ENCODE results near the gene DACH1.

Gene DACH1

DNA sequence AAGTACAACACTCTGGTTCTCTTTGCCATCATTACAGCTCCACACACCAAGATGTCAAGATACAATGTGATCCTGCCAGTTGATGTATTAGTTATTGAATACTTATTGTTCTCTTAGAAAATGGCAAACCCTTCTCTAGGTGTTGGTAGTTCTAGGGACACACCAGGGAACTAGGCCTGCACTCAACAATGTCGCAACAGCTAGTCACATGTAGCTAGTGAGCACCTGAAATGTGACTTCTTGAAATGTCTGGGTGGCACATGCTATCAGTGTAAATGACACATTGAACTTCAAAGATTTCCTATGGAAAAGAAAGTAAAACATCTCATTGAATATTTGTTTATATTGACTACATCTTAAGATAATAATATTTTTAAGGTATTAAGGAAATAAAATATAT, 49.7 kb downstream of the DACH1 start:
- DNase-seq (ENCODE audit: low read depth): no peak
- TF ChIP-seq, protein P1, sequence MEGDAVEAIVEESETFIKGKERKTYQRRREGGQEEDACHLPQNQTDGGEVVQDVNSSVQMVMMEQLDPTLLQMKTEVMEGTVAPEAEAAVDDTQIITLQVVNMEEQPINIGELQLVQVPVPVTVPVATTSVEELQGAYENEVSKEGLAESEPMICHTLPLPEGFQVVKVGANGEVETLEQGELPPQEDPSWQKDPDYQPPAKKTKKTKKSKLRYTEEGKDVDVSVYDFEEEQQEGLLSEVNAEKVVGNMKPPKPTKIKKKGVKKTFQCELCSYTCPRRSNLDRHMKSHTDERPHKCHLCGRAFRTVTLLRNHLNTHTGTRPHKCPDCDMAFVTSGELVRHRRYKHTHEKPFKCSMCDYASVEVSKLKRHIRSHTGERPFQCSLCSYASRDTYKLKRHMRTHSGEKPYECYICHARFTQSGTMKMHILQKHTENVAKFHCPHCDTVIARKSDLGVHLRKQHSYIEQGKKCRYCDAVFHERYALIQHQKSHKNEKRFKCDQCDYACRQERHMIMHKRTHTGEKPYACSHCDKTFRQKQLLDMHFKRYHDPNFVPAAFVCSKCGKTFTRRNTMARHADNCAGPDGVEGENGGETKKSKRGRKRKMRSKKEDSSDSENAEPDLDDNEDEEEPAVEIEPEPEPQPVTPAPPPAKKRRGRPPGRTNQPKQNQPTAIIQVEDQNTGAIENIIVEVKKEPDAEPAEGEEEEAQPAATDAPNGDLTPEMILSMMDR (IDR thresholded peaks at IDR 0.05; ENCODE audit: insufficient read depth, low read depth, low read length, missing control alignments): no peak
- no peak overlapping the region for H3K4me3 ChIP-seq (ENCODE audit: low read depth, low read length)

DNA sequence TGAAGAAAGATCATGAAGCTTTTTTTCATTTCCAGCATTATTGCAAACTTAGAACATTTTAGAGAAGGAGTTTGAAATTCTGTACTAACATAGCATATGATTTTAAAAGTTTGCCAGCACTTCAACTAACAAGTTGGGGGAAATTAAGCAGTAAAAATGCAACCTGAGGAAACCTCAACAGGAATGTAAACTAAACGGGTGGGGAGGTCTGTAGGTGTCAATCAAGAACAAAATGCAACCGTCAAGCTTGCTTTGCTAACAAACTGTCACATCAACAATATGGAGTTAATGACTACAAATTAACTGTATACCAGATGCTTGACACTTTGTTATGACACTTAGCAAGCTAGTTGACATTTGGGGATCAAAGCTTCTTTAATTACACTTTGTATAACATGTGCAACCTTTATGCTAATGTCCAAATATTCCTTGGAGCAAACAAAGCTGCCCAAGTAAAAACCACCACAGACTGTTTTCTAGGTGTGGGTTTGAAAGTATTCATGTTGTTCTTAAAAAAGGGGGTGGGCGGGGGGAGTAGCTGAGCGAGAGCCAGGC, 52.1 kb downstream of the DACH1 start:
- no peak for DNase-seq (ENCODE audit: low read depth)
- H3K4me3 ChIP-seq (ENCODE audit: low read depth, low read length): no peak overlapping the region
- TF ChIP-seq, protein P1 (IDR thresholded peaks at IDR 0.05; ENCODE audit: insufficient read depth, low read depth, low read length, missing control alignments): no peak

DNA sequence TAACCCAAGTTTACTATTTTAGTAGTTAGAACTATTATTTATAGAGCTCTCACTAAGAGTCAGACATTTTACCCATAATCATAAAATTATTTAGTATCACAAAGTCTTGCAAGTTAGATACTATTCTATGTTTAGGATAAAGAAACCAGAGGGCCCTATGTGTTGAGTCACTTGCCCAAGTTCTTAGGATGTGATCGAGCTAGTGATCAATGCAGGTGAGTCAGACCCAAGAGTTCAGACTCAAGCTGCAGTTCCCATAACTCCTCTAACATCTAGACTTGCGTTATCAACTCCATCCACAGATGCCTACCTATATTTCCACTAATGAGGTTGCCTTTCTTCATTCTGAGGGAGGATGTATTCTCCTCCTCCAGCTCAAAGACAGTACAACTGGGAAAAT, 53.8 kb downstream of the DACH1 start:
- TF ChIP-seq, protein P1 (IDR thresholded peaks at IDR 0.05; ENCODE audit: insufficient read depth, low read depth, low read length, missing control alignments): no peak
- DNase-seq (ENCODE audit: low read depth): no peak
- H3K4me3 ChIP-seq (ENCODE audit: low read depth, low read length): no peak overlapping the region

DNA sequence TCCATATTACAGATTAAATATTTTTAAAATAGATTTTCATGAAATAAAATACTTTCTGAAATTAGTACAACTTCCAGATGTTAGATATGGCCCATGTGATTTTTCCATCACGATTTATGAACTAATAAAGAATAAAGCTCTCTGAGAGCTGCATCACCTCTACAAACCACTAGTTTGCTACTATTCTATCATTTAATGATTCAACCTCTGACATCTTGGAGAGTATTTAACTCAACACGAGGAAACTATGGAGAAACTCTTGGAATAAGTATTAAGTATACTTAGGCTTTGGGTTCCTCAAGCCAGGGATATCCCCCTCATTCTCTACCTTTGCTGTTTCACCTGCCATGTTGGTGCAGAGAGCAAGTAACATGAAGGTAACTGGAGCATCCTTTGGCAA, 55.7 kb downstream of the DACH1 start:
- H3K4me3 ChIP-seq (ENCODE audit: low read depth, low read length): no peak overlapping the region
- TF ChIP-seq, protein P1 (IDR thresholded peaks at IDR 0.05; ENCODE audit: insufficient read depth, low read depth, low read length, missing control alignments): no peak
- no peak for DNase-seq (ENCODE audit: low read depth)

DNA sequence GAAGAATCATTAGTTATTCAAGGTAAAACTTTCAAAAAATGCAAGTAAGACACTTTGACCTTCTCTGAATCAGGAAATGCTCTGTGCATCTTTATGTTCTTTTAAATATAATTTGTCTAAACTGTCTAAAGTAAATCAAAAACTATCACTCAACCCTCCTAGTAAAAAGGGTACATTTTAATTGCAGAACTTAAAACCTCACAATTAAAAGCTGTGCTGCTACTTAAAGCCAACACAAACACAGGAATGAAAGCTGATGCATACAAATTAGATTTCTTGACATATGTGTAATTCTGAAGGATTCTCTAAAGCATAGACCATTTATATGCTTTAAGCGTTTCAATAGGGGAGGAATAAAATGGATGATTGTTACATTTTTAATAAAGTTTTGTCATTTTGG, 58.3 kb downstream of the DACH1 start:
- no peak for DNase-seq (ENCODE audit: low read depth)
- no peak overlapping the region for H3K4me3 ChIP-seq (ENCODE audit: low read depth, low read length)
- TF ChIP-seq, protein P1 (IDR thresholded peaks at IDR 0.05; ENCODE audit: insufficient read depth, low read depth, low read length, missing control alignments): no peak

DNA sequence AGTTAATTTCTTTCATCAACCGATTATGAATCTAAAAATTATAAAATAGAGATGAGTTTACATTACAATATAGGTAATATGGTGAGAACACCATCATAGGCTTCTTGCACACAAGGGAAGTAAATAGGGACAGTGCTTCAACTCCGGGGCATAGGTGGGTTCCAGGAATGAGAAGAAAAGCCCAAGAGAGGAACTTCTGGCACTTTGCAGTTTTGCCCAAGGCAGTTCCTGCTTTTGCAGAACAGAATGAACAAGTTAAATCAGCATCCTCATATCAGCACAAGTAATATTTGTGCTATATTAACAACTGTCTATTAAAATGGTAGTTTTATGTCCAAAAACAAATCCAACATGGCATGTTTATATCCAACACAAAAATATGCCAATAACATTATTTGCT, 60.1 kb downstream of the DACH1 start:
- no peak for DNase-seq (ENCODE audit: low read depth)
- H3K4me3 ChIP-seq (ENCODE audit: low read depth, low read length): no peak overlapping the region
- TF ChIP-seq, protein P1 (IDR thresholded peaks at IDR 0.05; ENCODE audit: insufficient read depth, low read depth, low read length, missing control alignments): no peak

DNA sequence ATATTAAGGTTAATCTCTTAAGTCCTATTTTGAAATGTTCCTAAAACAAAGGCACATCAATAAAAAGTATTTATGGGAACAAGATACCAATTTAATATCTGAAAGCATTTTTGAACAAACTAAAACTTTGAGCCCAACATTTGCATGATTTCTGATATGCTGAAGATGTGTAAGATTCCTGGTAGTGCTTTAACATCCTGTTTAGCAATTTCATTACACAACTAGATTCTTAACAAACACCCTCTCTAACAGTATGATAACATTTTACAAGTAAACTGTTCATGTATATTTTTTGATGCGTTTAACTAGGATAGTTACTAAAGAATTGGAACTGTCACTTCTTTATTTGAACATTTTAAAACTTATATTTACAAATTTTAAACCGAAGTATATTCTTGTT, 63.9 kb downstream of the DACH1 start:
- TF ChIP-seq, protein P1 (IDR thresholded peaks at IDR 0.05; ENCODE audit: insufficient read depth, low read depth, low read length, missing control alignments): no peak
- H3K4me3 ChIP-seq (ENCODE audit: low read depth, low read length): no peak overlapping the region
- no peak for DNase-seq (ENCODE audit: low read depth)
